HepG2 (cell line): ENCODE results near the gene VSNL1. TPM values are rescaled to one million over a fixed set of nuclear protein-coding genes. Genes with fewer than 3 reads are reported as not detected.

Source experiments
- ATAC-seq: fragments of 200-7000 bp; cut with Tn5 transposase; 3 replicates; pipeline ENCODE4 v1.9.1; 2020; ENCODE audit warnings: mild to moderate bottlenecking, moderate library complexity
- BruUV-seq: library from RNA; stranded (reverse); fragments of 400-500 nt; replicated peaks from 2 replicates; lab custom pipeline; 2021; lab: Mats Ljungman, UMichigan
- CTCF ChIA-PET: fragments of 300-600 bp; formaldehyde crosslinking; extraction: SDS; loops from one replicate; lab custom pipeline; 2021; ENCODE audit warnings: low total read pairs, inconsistent platforms, low intra/inter-chr PET ratio; lab: Yijun Ruan, JAX
- POLR2A ChIA-PET: fragments of 350-600 bp; sonication (Branson Sonifier 250); formaldehyde crosslinking; loops from one replicate; lab custom pipeline; 2020; ENCODE audit warnings: antibody characterized with exemption, inconsistent platforms; lab: Yijun Ruan, JAX
- DNase-seq: peaks from one replicate; pipeline ENCODE4 v3.0.0-alpha.2; 2015; ENCODE audit warnings: low spot score
- FAIRE-seq: peaks from 3 replicates; lab custom pipeline; 2011; peaks lifted over from hg19 to GRCh38; lab: Jason Lieb, UNC
- H2AFZ ChIP-seq: one replicate; pipeline ENCODE4 v1.6.1; 2011; ENCODE audit warnings: low read length, inconsistent platforms
- H3K27ac ChIP-seq: fragments of 300-600 bp; 3 replicates; pipeline ENCODE4 v1.8.0; 2011; ENCODE audit warnings: mixed run types, mild to moderate bottlenecking, mixed read lengths, low read length, inconsistent platforms; ENCODE audit not compliant: insufficient read depth; ENCODE audit errors: extremely low read length
- H3K27me3 ChIP-seq, 2 experiments: fragments of 200-600 bp in 1 of 2; 2 replicates in 1 of 2; 3 replicates in 1 of 2; pipeline versions ENCODE4 v1.6.0 to v1.8.0; 2011; ENCODE audit warnings: low read length in 2 of 2, mild to moderate bottlenecking in 2 of 2, moderate library complexity in 2 of 2, inconsistent platforms in 1 of 2; ENCODE audit not compliant: insufficient read depth in 2 of 2, control insufficient read depth in 1 of 2
- H3K36me3 ChIP-seq, 2 experiments: fragments of 200-600 bp in 1 of 2; replicated peaks in 1 of 2; 2 replicates in 1 of 2; 3 replicates in 1 of 2; pipeline versions ENCODE4 v1.5.1 to v1.8.0; 2011; ENCODE audit warnings: low read length in 2 of 2, inconsistent platforms in 1 of 2; ENCODE audit not compliant: insufficient read depth in 2 of 2, control insufficient read depth in 1 of 2
- H3K4me1 ChIP-seq: 2 replicates; pipeline ENCODE4 v1.5.1; 2012; ENCODE audit warnings: low read length, inconsistent platforms; ENCODE audit not compliant: insufficient read depth
- H3K4me2 ChIP-seq: 2 replicates; pipeline ENCODE4 v1.6.0; 2011; ENCODE audit warnings: low read depth, low read length, inconsistent platforms
- H3K4me3 ChIP-seq, 3 experiments: fragments of 200-600 bp in 1 of 3; sonication (generic), shearing (Covaris generic) in 1 of 3; replicated peaks in 1 of 3; 2 replicates each; pipeline ENCODE4 v1.5.1; 2011 to 2016; ENCODE audit warnings: low read length in 3 of 3, inconsistent platforms in 2 of 3, low read depth in 2 of 3, mild to moderate bottlenecking in 2 of 3, control low read depth in 1 of 3, mixed read lengths in 1 of 3; ENCODE audit not compliant: insufficient read depth in 1 of 3
- H3K79me2 ChIP-seq: one replicate; pipeline ENCODE4 v1.6.1; 2011; ENCODE audit warnings: low read length, inconsistent platforms; ENCODE audit not compliant: insufficient read depth
- H3K9ac ChIP-seq: 2 replicates; pipeline ENCODE4 v1.6.0; 2011; ENCODE audit warnings: mild to moderate bottlenecking, low read depth, low read length, inconsistent platforms; ENCODE audit not compliant: insufficient read depth
- H3K9me3 ChIP-seq: 2 replicates; pipeline ENCODE4 v1.5.1; 2012; ENCODE audit warnings: mild to moderate bottlenecking, low read length
- H4K20me1 ChIP-seq: 2 replicates; pipeline ENCODE4 v1.6.0; 2011; ENCODE audit warnings: inconsistent platforms, mild to moderate bottlenecking, low read length, moderate library complexity; ENCODE audit not compliant: insufficient read depth
- CERS6 ChIP-seq: sonication (generic); formaldehyde crosslinking; IDR thresholded peaks from 2 replicates; pipeline ENCODE4 v1.5.0; 2020; ENCODE audit warnings: missing genetic modification reagents
- FOXP4 ChIP-seq: sonication (generic); formaldehyde crosslinking; IDR thresholded peaks from 2 replicates; pipeline ENCODE4 v1.4.0; 2020; ENCODE audit warnings: missing genetic modification reagents
- HMGA1 ChIP-seq: sonication (generic); formaldehyde crosslinking; conservative IDR thresholded peaks from 2 replicates; pipeline ENCODE4 v1.4.0; 2020; ENCODE audit warnings: missing genetic modification reagents
- HMGXB3 ChIP-seq: sonication (generic); formaldehyde crosslinking; IDR thresholded peaks from 2 replicates; pipeline ENCODE4 v1.4.0; 2020; ENCODE audit warnings: missing genetic modification reagents, borderline replicate concordance
- HNRNPL ChIP-seq: fragments of 200-400 bp; formaldehyde crosslinking; IDR thresholded peaks from 2 replicates; pipeline ENCODE4 v1.6.1; 2017; ENCODE audit warnings: mild to moderate bottlenecking, low read depth, low read length
- MLXIP ChIP-seq: sonication (generic); formaldehyde crosslinking; IDR thresholded peaks from 2 replicates; pipeline ENCODE4 v1.9.0; 2021; ENCODE audit warnings: missing genetic modification reagents, borderline replicate concordance
- ZKSCAN1 ChIP-seq: fragments of 150-350 bp; IDR thresholded peaks from 2 replicates; pipeline ENCODE4 v1.6.1; 2014; ENCODE audit warnings: low read length
- ZNF335 ChIP-seq: sonication (generic); formaldehyde crosslinking; IDR thresholded peaks from 2 replicates; pipeline ENCODE4 v1.4.0; 2020; ENCODE audit warnings: missing genetic modification reagents
- ZNF484 ChIP-seq: sonication (generic); formaldehyde crosslinking; IDR thresholded peaks from 2 replicates; pipeline ENCODE4 v1.5.1; 2020; ENCODE audit warnings: mild to moderate bottlenecking, low read depth, missing genetic modification reagents, borderline replicate concordance
- ZNF740 ChIP-seq: sonication (generic); formaldehyde crosslinking; IDR thresholded peaks from 2 replicates; pipeline ENCODE4 v1.4.0; 2020; ENCODE audit warnings: missing genetic modification reagents
- WGBS: methylation state at CpG from one replicate; pipeline ENCODE4 v1.1.6; 2017; ENCODE audit warnings: low lambda C conversion rate; 5-methylcytosine and 5-hydroxymethylcytosine counted together
- in situ Hi-C: cut with HindIII; loops from 2 replicates; pipeline ENCODE4 v1.10.0; 2017; ENCODE audit warnings: low pct_unique_long_range_greater_than_20kb; ENCODE audit not compliant: extremely low pct_ligation_motif_present
- intact Hi-C: fragments of 100-400 bp; cut with micrococcal nuclease; formaldehyde crosslinking; loops from one replicate; pipeline ENCODE4 v1.10.0; 2022; ENCODE audit not compliant: unreplicated experiment
- polyA plus RNA-seq, 8 experiments: library from polyadenylated mRNA; depleted of rRNA in 3 of 8; stranded (reverse) in 7 of 8; unstranded in 1 of 8; fragments of >200 nt; fragmentation: Illumina TruSeq in 4 of 8; extraction: Trizol in 4 of 8; gene quantifications; 2 replicates each; pipeline versions ENCODE4 v1.2.1 to v1.2.3, GENCODE V29; 2011 to 2016; ENCODE audit warnings: low read depth in 4 of 8, missing spikeins in 1 of 8, mixed read lengths in 1 of 8; ENCODE audit not compliant: insufficient read depth in 1 of 8
- total RNA-seq, 5 experiments: library from RNA; depleted of rRNA; stranded (reverse); fragments of >200 nt; fragmentation: Illumina TruSeq; extraction: Trizol; gene quantifications; 2 replicates each; pipeline ENCODE4 v1.2.3, GENCODE V29; 2016; ENCODE audit warnings: low read depth in 1 of 5

VSNL1 gene
- total and polyA plus RNA-seq, 2 of the 13 experiments (the other 11 are each of a cell fraction or from before 2014, with no cell fraction given) = 63.2 to 95.9 TPM

- WGBS = 96% methylated on average over 3 of the region's 3 CpGs
- H3K4me3 ChIP-seq = no peak overlapping the region
- intact Hi-C loops (no loop called here), in situ Hi-C loops (no loop called here)
- ChIA-PET POLR2A (no interaction called here), CTCF (no interaction called here)
- ATAC-seq (no peak), FAIRE-seq (no peak), DNase-seq (no peak)
- H3K79me2 ChIP-seq = no peaks in the 10 kb centered on the region
- no peak overlapping the region for H3K27ac ChIP-seq
- TF ChIP-seq FOXP4 (no peak), ZNF484 (CRISPR knock-in tag) (no peak), HMGXB3 (CRISPR knock-in tag) (no peak), HMGA1 (CRISPR knock-in tag) (no peak), MLXIP (CRISPR knock-in tag) (no peak), ZKSCAN1 (no peak), ZNF740 (CRISPR knock-in tag) (no peak), CERS6 (CRISPR knock-in tag) (no peak), HNRNPL (no peak), ZNF335 (CRISPR knock-in tag) (no peak)
- peaks cover 12 to 70% of the 10 kb centered on the region in 2 experiments for H3K36me3 ChIP-seq
- no peaks in the 10 kb centered on the region for H3K4me1 ChIP-seq
- H3K27me3 ChIP-seq = no peaks in the 10 kb centered on the region
- H3K9ac ChIP-seq = no peak overlapping the region
- H3K9me3 ChIP-seq = no peaks in the 10 kb centered on the region
- no TSS peak for BruUV-seq
- no peak overlapping the region for H3K4me2 ChIP-seq
- H4K20me1 ChIP-seq = no peaks in the 10 kb centered on the region
- no peak overlapping the region for H2AFZ ChIP-seq
Observed at GRCh38 chr2:17680119-17680518, 139.6 kb downstream of the VSNL1 start.
